HCT116 (cell line): ENCODE measurements around the gene SLC16A7. TPM values are rescaled to one million over a fixed set of nuclear protein-coding genes. Genes with fewer than 3 reads are reported as not detected.

Experiments used
- ATAC-seq: fragments of 200-7000 bp; cut with Tn5 transposase; 2 replicates; pipeline ENCODE4 v1.9.1; 2020; ENCODE audit warnings: mild to moderate bottlenecking, moderate library complexity
- BruUV-seq: library from RNA; stranded (reverse); fragments of 400-500 nt; replicated peaks from 2 replicates; lab custom pipeline; 2021; lab: Mats Ljungman, UMichigan
- CTCF ChIA-PET: fragments of 300-600 bp; sonication (Branson Sonifier 250); formaldehyde crosslinking; loops from one replicate; lab custom pipeline; 2021; ENCODE audit warnings: antibody characterized with exemption; lab: Charles Lee
- POLR2A ChIA-PET: fragments of 300-600, 350-600 bp; sonication (Branson Sonifier 250); formaldehyde crosslinking; loops from one replicate; lab custom pipeline; 2021; ENCODE audit warnings: antibody characterized with exemption; lab: Charles Lee
- RAD21 ChIA-PET, 2 experiments: fragments of 300-600 bp; sonication (Branson Sonifier 250); formaldehyde crosslinking; loops; one replicate each; lab custom pipeline; 2023; ENCODE audit warnings: low total read pairs in 2 of 2; ENCODE audit not compliant: uncharacterized antibody in 2 of 2, unreplicated experiment in 2 of 2, low non-redundant PET in 1 of 2; lab: Charles Lee
- DNase-seq: peaks from one replicate; pipeline ENCODE4 v3.0.0-alpha.2; 2010; ENCODE audit warnings: low read depth, low spot score
- H2AFZ ChIP-seq: fragments of 200-600 bp; shearing (Covaris generic), sonication (generic); 2 replicates; pipeline ENCODE4 v1.6.1; 2017; ENCODE audit warnings: low read depth, mixed run types, mixed read lengths, antibody characterized with exemption, low read length; ENCODE audit not compliant: poor library complexity, severe bottlenecking
- H3K27ac ChIP-seq: 2 replicates; pipeline ENCODE4 v1.5.1; 2012; ENCODE audit warnings: low read depth, low read length
- H3K27me3 ChIP-seq: fragments of 200-600 bp; sonication (generic); 2 replicates; pipeline ENCODE4 v1.6.1; 2016; ENCODE audit warnings: mixed run types, low read length, mixed read lengths; ENCODE audit not compliant: insufficient read depth
- H3K36me3 ChIP-seq, 2 experiments: fragments of 200-500 bp in 1 of 2; fragments of 200-600 bp in 1 of 2; sonication (Bioruptor generic) in 1 of 2; sonication (generic) in 1 of 2; 2 replicates each; pipeline versions ENCODE4 v1.5.1 to v1.6.1; 2014 to 2016; ENCODE audit warnings: low read length in 2 of 2, inconsistent platforms in 1 of 2, mixed read lengths in 1 of 2, mixed run types in 1 of 2; ENCODE audit not compliant: insufficient read depth in 2 of 2, control insufficient read depth in 1 of 2
- H3K4me1 ChIP-seq, 2 experiments: fragments of 200-600 bp in 1 of 2; sonication (generic) in 1 of 2; 2 replicates each; pipeline versions ENCODE4 v1.5.1 to v1.6.1; 2012 to 2017; ENCODE audit warnings: low read length in 2 of 2, inconsistent platforms in 1 of 2, mild to moderate bottlenecking in 1 of 2, mixed read lengths in 1 of 2, mixed run types in 1 of 2, moderate library complexity in 1 of 2; ENCODE audit not compliant: insufficient read depth in 2 of 2, control insufficient read depth in 1 of 2
- H3K4me2 ChIP-seq: fragments of 200-600 bp; sonication (generic); 2 replicates; pipeline ENCODE4 v1.6.1; 2017; ENCODE audit warnings: mixed run types, low read length, mixed read lengths
- H3K4me3 ChIP-seq, 2 experiments: fragments of 200-600 bp in 1 of 2; sonication (generic) in 1 of 2; replicated peaks in 1 of 2; 2 replicates each; pipeline ENCODE4 v1.5.1; 2011 to 2016; ENCODE audit warnings: low read length in 2 of 2, control low read depth in 1 of 2, low read depth in 1 of 2, mild to moderate bottlenecking in 1 of 2, mixed read lengths in 1 of 2, mixed run types in 1 of 2
- H3K79me2 ChIP-seq: fragments of 200-600 bp; sonication (generic); 2 replicates; pipeline ENCODE4 v1.6.1; 2017; ENCODE audit warnings: mild to moderate bottlenecking, mixed run types, low read length, moderate library complexity, mixed read lengths; ENCODE audit not compliant: insufficient read depth
- H3K9ac ChIP-seq: fragments of 200-600 bp; sonication (generic); 2 replicates; pipeline ENCODE4 v1.6.1; 2016; ENCODE audit warnings: low read length, mixed read lengths
- H3K9me2 ChIP-seq: fragments of 200-600 bp; sonication (generic), shearing (Covaris generic); 2 replicates; pipeline ENCODE4 v1.6.1; 2017; ENCODE audit warnings: mixed run types, mild to moderate bottlenecking, moderate library complexity; ENCODE audit not compliant: insufficient read depth
- H3K9me3 ChIP-seq, 2 experiments: fragments of 200-500 bp in 1 of 2; fragments of 200-600 bp in 1 of 2; sonication (Bioruptor generic) in 1 of 2; sonication (generic) in 1 of 2; 2 replicates each; pipeline ENCODE4 v1.6.1; 2014 to 2017; ENCODE audit warnings: low read length in 2 of 2, mixed read lengths in 2 of 2, inconsistent platforms in 1 of 2, low read depth in 1 of 2, mild to moderate bottlenecking in 1 of 2, mixed run types in 1 of 2, moderate library complexity in 1 of 2; ENCODE audit not compliant: control insufficient read depth in 1 of 2, insufficient read depth in 1 of 2
- H4K20me1 ChIP-seq: fragments of 200-600 bp; sonication (generic), shearing (Covaris generic); 2 replicates; pipeline ENCODE4 v1.6.1; 2017; ENCODE audit warnings: mixed run types, mild to moderate bottlenecking, moderate library complexity; ENCODE audit not compliant: insufficient read depth
- CBX3 ChIP-seq: IDR thresholded peaks from 2 replicates; pipeline ENCODE4 v1.6.1; 2012; ENCODE audit warnings: low read depth
- CEBPB ChIP-seq: IDR thresholded peaks from 2 replicates; pipeline ENCODE4 v1.6.1; 2012; ENCODE audit warnings: low read depth
- ELF1 ChIP-seq: IDR thresholded peaks from 2 replicates; pipeline ENCODE4 v1.6.1; 2012; ENCODE audit warnings: low read depth, borderline replicate concordance
- POLR2A ChIP-seq: IDR thresholded peaks from 2 replicates; pipeline ENCODE4 v1.7.0; 2011; ENCODE audit warnings: borderline replicate concordance; ENCODE audit not compliant: insufficient read depth, insufficient read length; ENCODE audit errors: extremely low read depth
- RAD21 ChIP-seq: IDR thresholded peaks from 2 replicates; pipeline ENCODE4 v1.6.1; 2012; ENCODE audit warnings: low read depth, mild to moderate bottlenecking
- SIN3A ChIP-seq: IDR thresholded peaks from 2 replicates; pipeline ENCODE4 v1.6.1; 2012; ENCODE audit warnings: low read depth
- SP1 ChIP-seq: IDR thresholded peaks from 2 replicates; pipeline ENCODE4 v1.6.1; 2012; ENCODE audit warnings: low read depth
- YY1 ChIP-seq: IDR thresholded peaks from 2 replicates; pipeline ENCODE4 v1.6.1; 2011; ENCODE audit warnings: low read length, low read depth, moderate library complexity, mild to moderate bottlenecking; ENCODE audit not compliant: insufficient replicate concordance; ENCODE audit errors: extremely low read depth
- ZNF274 ChIP-seq: fragments of 200-500 bp; sonication (Bioruptor generic); IDR thresholded peaks from 2 replicates; pipeline ENCODE4 v1.6.1; 2014; ENCODE audit warnings: mild to moderate bottlenecking, low read depth, low read length, inconsistent platforms
- intact Hi-C: fragments of 100-400 bp; cut with micrococcal nuclease; formaldehyde crosslinking; loops from 2 replicates; pipeline ENCODE4 v1.10.0; 2022
- total RNA-seq: library from RNA; stranded (reverse); gene quantifications from one replicate; pipeline ENCODE4 v1.2.1, GENCODE V29; 2021; ENCODE audit not compliant: unreplicated experiment
- TF ChIP-seq, protein P1 (sequence below): IDR thresholded peaks from 2 replicates; pipeline ENCODE4 v1.6.1; 2012
- TF ChIP-seq, protein P2 (sequence below), 3 experiments: fragments of 200-600 bp in 1 of 3; sonication (generic) in 1 of 3; IDR thresholded peaks in 2 of 3; conservative IDR thresholded peaks in 1 of 3; 2 replicates each; pipeline ENCODE4 v1.5.1; 2012 to 2017; ENCODE audit warnings: low read depth in 2 of 3, low read length in 2 of 3, antibody characterized with exemption in 1 of 3, borderline replicate concordance in 1 of 3, control low read depth in 1 of 3, mild to moderate bottlenecking in 1 of 3, mixed read lengths in 1 of 3, mixed run types in 1 of 3, moderate library complexity in 1 of 3; ENCODE audit not compliant: insufficient read depth in 1 of 3

Gene SLC16A7
- total RNA-seq, 1 experiment from 2014 or later = 10.0 TPM

DNA sequence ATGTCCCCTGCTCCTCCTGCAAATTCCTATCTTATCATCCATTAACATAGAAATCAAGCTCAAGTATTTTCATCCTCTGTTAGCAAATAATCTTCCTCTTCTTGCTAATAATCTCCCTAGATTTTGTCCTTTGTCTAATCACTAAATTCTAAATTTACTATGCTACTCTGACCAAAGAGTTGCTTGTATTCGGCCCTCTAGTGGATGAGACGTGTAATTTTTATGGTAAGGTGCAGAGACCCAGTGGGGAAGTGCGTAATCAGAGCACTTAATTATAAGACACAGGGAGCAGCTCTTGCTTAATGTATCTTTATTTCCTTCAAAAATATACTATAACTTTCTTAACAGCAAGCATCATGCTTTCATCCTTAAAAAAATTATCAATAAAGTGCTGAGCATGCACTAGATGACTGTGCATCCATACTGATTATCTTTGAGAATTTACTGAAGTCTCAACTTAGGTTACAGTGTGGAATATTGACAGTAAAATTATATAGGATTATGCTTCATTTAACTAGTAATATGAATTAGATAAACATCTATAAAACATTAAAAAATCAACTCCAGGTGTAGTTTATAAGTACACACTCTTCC, 212.6 kb downstream of the SLC16A7 start:
- peak; percentile 84 for ATAC-seq

DNA sequence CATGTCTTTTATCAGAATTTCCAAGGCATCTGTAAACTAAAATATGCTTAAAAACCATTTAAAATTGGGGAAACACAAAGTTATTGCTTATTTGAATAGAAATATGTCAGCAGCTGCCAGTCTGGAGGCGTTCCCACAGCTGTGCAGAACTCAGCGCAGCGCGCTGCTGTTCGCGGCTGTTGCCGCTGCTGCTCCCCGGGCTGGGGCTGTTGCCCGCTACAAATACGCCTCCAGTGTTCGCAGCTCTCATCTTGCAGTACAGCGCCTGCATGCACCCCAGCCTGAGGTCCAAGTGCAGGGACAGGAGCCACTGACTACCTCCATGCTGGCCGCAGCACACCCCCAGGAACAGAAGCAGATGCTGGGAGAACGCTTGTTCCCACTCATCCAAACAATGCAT, 216.2 kb downstream of the SLC16A7 start:
- Histone ChIP-seq H3K27me3 (no peaks in the 10 kb centered on the region), H3K36me3 (no peaks in the 10 kb centered on the region), H2AFZ (no peak overlapping the region), H3K9me3 (no peaks in the 10 kb centered on the region), H3K4me2 (no peak overlapping the region), H3K9me2 (no peaks in the 10 kb centered on the region), H4K20me1 (no peaks in the 10 kb centered on the region), H3K79me2 (no peaks in the 10 kb centered on the region), H3K27ac (no peak overlapping the region), H3K4me1 (no peaks in the 10 kb centered on the region), H3K9ac (no peak overlapping the region), H3K4me3 (no peak overlapping the region)
- TF ChIP-seq CEBPB = no peak
- no peak for TF ChIP-seq YY1
- TF ChIP-seq, protein P1, sequence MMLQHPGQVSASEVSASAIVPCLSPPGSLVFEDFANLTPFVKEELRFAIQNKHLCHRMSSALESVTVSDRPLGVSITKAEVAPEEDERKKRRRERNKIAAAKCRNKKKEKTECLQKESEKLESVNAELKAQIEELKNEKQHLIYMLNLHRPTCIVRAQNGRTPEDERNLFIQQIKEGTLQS = no peak
- TF ChIP-seq SIN3A = no peak
- no peak for TF ChIP-seq POLR2A
- no peak for TF ChIP-seq ELF1
- no peak for TF ChIP-seq SP1
- TF ChIP-seq, protein P2, sequence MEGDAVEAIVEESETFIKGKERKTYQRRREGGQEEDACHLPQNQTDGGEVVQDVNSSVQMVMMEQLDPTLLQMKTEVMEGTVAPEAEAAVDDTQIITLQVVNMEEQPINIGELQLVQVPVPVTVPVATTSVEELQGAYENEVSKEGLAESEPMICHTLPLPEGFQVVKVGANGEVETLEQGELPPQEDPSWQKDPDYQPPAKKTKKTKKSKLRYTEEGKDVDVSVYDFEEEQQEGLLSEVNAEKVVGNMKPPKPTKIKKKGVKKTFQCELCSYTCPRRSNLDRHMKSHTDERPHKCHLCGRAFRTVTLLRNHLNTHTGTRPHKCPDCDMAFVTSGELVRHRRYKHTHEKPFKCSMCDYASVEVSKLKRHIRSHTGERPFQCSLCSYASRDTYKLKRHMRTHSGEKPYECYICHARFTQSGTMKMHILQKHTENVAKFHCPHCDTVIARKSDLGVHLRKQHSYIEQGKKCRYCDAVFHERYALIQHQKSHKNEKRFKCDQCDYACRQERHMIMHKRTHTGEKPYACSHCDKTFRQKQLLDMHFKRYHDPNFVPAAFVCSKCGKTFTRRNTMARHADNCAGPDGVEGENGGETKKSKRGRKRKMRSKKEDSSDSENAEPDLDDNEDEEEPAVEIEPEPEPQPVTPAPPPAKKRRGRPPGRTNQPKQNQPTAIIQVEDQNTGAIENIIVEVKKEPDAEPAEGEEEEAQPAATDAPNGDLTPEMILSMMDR (IDR thresholded peaks at IDR 0.05 in 2 of 3, conservative IDR thresholded peaks at IDR 0.05 in 1 of 3; ENCODE audit: borderline replicate concordance in 1 of 3, insufficient read depth in 1 of 3, low read depth in 2 of 3, low read length in 2 of 3) = no peak
- TF ChIP-seq CBX3 = no peak
- no peak for TF ChIP-seq ZNF274
- ChIA-PET RAD21 (no interaction called here), POLR2A (no interaction called here), CTCF (no interaction called here)
- no TSS peak for BruUV-seq
- intact Hi-C loops = no loop called here
- ATAC-seq (no peak), DNase-seq (no peak)

More for the DNA sequence above, 212.6 kb downstream of the SLC16A7 start:
- CTCF ChIA-PET = interaction anchor here (1.2 to 1.8 kb wide), 3 partner anchors 27 to 405 kb away, joined by 4 read pairs; no protein-coding TSS in a partner anchor
- no peak overlapping the region for H3K27ac ChIP-seq
- no peaks in the 10 kb centered on the region for H4K20me1 ChIP-seq
- BruUV-seq = no TSS peak
- no peak overlapping the region for H3K9ac ChIP-seq
- H3K4me2 ChIP-seq = no peak overlapping the region
- POLR2A ChIA-PET = no interaction called here
- RAD21 ChIA-PET = no interaction called here
- intact Hi-C loops = loop anchor here (5.0 to 10.0 kb wide), 4 partner anchors 376 to 1824 kb away; no protein-coding TSS in a partner anchor
- H3K4me3 ChIP-seq = no peak overlapping the region
- no peaks in the 10 kb centered on the region for H3K9me3 ChIP-seq
- no peaks in the 10 kb centered on the region for H3K9me2 ChIP-seq
- H3K27me3 ChIP-seq = no peaks in the 10 kb centered on the region
- H3K36me3 ChIP-seq = no peaks in the 10 kb centered on the region
- DNase-seq = peak; percentile 13
- no peaks in the 10 kb centered on the region for H3K4me1 ChIP-seq
- no peak for TF ChIP-seq POLR2A
- TF ChIP-seq, protein P2 (IDR thresholded peaks at IDR 0.05 in 2 of 3, conservative IDR thresholded peaks at IDR 0.05 in 1 of 3; ENCODE audit: borderline replicate concordance in 1 of 3, insufficient read depth in 1 of 3, low read depth in 2 of 3, low read length in 2 of 3) = peak; percentile 35 to 80 (median 67); a peak in 5 of 6 replicates
- peak; percentile 55 for TF ChIP-seq RAD21
- TF ChIP-seq, all 23 proteins: peak for 2
- Histone ChIP-seq H3K79me2 (no peaks in the 10 kb centered on the region), H2AFZ (no peak overlapping the region)
